AG04449 (cell line): ENCODE data around the gene RAB6B.
"Not testable (repeated sequence)": the region's sequence is repeated elsewhere in the genome, so short reads cannot be mapped to it uniquely, and the experiment has no call there.

Experiments used
- CTCF ChIA-PET: fragments of 350-600 bp; formaldehyde crosslinking; extraction: SDS; loops from one replicate; lab custom pipeline; 2021; ENCODE audit warnings: antibody characterized with exemption; lab: Yijun Ruan, JAX
- POLR2A ChIA-PET: fragments of 400-600, 350-600 bp; formaldehyde crosslinking; extraction: SDS; loops from one replicate; lab custom pipeline; 2020; ENCODE audit warnings: antibody characterized with exemption, inconsistent platforms; lab: Yijun Ruan, JAX
- DNase-seq: peaks from one replicate; pipeline ENCODE4 v3.0.0-alpha.2; 2010; ENCODE audit warnings: low read depth, low spot score
- H3K4me3 ChIP-seq: 2 replicates; pipeline ENCODE4 v1.5.1; 2011; ENCODE audit warnings: low read depth, mild to moderate bottlenecking, control low read depth, low read length
- TF ChIP-seq, protein P1 (sequence below): IDR thresholded peaks from one replicate; pipeline ENCODE4 v1.5.1; 2011; ENCODE audit warnings: mild to moderate bottlenecking, moderate library complexity, low read length, control low read depth, inconsistent platforms; ENCODE audit not compliant: insufficient read depth; ENCODE audit errors: missing control alignments

RAB6B gene

DNA sequence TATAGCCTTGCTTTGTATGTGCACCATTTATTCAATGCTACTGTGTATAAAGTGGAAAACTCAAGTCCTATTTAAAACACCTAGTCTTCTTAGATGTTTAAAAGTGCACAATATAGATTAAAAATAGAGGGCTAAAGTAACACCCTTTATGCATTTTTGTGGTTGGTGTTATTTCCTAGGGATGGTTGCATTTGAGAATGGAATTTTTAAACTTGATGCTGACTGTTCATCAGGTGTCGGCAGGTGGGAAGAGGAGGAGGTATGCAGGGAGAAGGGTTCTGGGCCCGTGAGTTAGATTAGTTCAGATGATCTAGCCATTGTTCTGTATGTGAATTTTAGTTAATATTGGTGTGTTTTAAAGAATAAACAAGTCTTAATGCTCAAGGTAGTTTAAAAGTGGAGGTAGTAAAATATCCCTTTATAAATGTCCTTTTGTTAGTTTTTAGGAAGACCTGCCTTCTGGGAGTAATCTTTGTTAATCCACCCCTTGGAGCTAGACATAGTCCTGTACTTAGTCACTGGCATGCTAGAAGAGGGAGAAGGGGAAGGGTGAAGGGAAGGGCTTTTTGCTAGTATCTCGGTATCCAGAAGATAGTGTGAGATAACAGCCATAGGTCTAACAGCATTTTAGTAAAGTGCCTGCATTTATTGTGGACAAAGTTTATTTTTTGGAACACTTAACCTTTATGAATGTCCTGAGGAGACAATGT is 98.1 kb downstream of the RAB6B start:
- TF ChIP-seq, protein P1, sequence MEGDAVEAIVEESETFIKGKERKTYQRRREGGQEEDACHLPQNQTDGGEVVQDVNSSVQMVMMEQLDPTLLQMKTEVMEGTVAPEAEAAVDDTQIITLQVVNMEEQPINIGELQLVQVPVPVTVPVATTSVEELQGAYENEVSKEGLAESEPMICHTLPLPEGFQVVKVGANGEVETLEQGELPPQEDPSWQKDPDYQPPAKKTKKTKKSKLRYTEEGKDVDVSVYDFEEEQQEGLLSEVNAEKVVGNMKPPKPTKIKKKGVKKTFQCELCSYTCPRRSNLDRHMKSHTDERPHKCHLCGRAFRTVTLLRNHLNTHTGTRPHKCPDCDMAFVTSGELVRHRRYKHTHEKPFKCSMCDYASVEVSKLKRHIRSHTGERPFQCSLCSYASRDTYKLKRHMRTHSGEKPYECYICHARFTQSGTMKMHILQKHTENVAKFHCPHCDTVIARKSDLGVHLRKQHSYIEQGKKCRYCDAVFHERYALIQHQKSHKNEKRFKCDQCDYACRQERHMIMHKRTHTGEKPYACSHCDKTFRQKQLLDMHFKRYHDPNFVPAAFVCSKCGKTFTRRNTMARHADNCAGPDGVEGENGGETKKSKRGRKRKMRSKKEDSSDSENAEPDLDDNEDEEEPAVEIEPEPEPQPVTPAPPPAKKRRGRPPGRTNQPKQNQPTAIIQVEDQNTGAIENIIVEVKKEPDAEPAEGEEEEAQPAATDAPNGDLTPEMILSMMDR = no peak
- DNase-seq = no peak
- no peak overlapping the region for H3K4me3 ChIP-seq
- ChIA-PET CTCF (interaction anchor here (0.6 kb wide), 1 partner anchor 17 kb away, joined by 3 read pairs; no protein-coding TSS in a partner anchor), POLR2A (no interaction called here)

DNA sequence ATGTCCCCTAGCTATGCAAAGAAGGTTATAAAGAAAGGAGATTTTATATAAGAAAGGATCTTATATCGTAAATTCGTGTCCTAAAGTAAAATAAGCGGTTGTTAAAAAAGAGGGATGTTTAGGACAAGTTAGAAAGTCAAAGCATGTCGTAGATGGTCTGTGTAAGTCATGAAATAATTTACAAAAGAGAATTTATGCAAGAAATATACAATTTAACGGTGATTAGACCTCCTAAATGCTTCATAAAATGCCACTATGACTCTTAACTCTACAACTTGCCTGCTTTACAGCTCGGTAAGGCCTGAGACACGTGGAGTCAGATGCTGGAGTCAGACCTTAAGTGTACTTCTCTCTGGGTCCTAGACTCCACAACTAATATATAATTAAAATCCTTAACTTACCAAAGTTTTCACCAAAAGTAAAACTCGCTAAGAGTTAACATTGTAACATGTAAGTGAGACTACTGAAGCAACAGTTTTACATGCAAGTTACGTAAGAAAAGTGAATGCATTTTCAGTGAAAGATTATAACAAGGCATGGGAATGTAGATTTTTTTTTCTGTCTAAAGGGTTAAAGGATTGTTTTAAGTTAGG is 103.4 kb downstream of the RAB6B start:
- no peak for DNase-seq
- TF ChIP-seq, protein P1 = no peak
- POLR2A ChIA-PET = no interaction called here
- CTCF ChIA-PET = no interaction called here
- no peak overlapping the region for H3K4me3 ChIP-seq

DNA sequence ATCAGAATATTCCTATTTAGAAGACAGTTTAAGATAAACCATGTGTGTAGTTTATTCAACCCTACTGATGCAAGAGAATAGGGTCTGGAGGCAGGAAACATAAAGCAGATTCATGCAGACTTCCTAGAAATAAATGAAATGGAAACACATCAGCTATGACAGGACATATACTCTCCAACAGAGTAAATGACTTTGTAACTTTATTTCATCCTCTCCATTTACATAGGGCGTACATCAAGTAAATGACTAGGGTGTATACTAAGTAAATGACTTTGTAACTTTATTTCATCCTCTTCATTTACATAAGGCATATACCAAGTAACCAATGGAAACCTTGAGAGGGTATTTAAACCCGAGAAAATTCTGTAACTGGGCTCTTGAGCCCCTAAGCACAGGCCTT is 107.7 kb downstream of the RAB6B start:
- ChIA-PET POLR2A (no interaction called here), CTCF (no interaction called here)
- TF ChIP-seq, protein P1 = no peak
- no peak overlapping the region for H3K4me3 ChIP-seq
- no peak for DNase-seq

DNA sequence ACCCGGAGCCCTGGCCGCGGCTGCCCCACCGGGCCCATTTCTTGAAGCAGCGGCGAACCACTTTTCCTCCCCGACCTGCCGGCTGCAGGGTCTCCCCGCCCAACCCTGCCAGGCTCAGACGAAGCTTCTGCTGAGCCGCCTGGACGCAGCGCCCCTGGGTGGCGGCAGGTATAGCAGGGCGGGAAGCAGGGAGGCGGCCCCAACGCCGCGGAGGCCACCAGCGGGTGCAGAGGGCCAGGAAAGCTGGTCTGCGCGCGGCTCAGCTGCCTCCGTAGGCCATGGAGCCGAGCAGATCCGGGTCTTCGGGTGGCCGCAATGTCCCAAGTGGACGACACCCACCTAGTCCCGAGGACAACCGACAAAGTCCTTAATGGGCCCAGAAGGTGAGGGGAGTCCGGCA is 111.9 kb downstream of the RAB6B start:
- no peak overlapping the region for H3K4me3 ChIP-seq
- CTCF ChIA-PET = no interaction called here
- TF ChIP-seq, protein P1 = no peak
- DNase-seq = no peak
- POLR2A ChIA-PET = no interaction called here

DNA sequence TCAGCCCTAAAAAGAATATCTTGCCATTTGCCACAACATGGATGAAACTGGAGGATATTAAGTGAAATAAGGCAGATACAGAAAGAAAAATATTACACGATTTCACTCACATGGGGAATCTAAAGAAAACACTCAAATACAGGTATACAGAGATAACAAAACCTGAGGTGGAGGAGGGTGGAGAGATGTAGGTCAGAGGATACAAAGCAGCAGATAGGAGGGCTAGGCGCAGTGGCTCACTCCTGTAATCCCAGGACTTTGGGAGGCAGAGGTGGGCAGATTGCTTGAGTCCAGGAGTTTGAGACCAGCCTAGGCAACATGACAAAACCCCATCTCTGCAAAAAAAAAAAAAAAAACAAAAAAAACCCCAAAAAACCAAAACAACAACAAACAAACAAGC is 113.2 kb downstream of the RAB6B start:
- POLR2A ChIA-PET = no interaction called here
- H3K4me3 ChIP-seq = no peak overlapping the region
- CTCF ChIA-PET = no interaction called here
- TF ChIP-seq, protein P1 = no peak
- no peak for DNase-seq

DNA sequence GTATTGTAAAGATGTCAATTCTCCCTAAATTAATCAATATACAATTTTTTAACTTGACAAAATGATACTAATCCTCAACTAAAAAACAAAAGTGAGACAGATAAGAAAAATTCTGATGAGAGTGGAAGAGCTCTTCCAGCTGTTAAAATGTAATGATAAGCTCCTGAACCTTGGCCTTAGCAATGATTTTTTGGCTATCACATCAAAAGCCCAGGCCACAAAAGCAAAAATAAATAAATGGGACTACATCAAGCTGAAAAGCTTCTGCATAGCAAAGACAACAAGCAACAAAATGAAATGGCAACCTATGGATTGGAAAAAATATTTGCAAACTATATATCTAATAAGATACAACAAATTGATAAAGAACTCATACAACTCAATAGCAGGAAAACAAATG is 114.1 kb downstream of the RAB6B start:
- CTCF ChIA-PET = no interaction called here
- no peak overlapping the region for H3K4me3 ChIP-seq
- TF ChIP-seq, protein P1 = no peak
- DNase-seq = no peak
- POLR2A ChIA-PET = no interaction called here

DNA sequence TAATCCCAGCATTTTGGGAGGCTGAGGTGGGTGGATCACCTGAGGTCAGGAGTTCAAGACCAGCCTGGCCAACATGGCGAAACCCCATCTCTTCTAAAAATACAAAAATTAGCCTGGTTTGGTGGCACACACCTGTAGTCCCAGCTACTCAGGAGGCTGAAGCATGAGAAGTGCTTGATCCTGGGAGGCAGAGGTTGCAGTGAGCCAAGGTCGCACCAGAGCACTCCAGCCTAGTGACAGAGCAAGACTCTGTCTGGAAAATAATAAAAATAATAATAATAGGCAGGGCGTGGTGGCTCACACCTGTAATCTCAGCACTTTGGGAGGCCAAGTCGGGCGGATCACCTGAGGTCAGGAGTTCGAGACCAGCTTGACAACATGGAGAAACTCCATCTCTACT is 114.9 kb downstream of the RAB6B start:
- POLR2A ChIA-PET, DNase-seq, CTCF ChIA-PET, H3K4me3 ChIP-seq: not testable (repeated sequence)
